OCI-LY3 (cell line): ENCODE results near the gene LIX1L.

Experiments used
- EZH2phosphoT487 ChIP-seq: fragments of 200-600 bp; shearing (Covaris generic); IDR thresholded peaks from 2 replicates; pipeline ENCODE4 v1.6.1; 2018; ENCODE audit warnings: antibody characterized with exemption, mixed run types, low read depth
- TF ChIP-seq, protein P1 (sequence below): fragments of 200-600, 300-600 bp; sonication (generic); IDR thresholded peaks from 2 replicates; pipeline ENCODE4 v1.5.1; 2014; ENCODE audit warnings: antibody characterized with exemption, low read length, low read depth

DNA sequence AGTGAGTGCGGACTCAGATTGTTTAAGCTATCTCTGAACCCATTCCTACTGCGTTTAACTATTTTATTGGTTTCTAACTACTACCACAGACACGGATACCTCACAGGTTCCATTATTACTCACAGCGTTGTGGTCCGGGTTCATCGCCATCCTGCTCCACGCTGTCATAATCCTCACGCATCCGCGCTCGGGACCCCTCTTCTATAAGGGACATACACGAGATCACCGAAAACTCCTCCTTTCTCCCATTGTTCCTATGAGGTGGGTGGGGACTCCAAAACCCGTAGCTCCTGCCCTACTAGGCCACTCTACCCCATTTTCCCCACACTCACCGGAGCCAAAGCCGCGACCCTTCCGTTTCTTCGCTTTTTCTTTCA, 31.1 kb downstream of the LIX1L start:
- TF ChIP-seq, protein P1, sequence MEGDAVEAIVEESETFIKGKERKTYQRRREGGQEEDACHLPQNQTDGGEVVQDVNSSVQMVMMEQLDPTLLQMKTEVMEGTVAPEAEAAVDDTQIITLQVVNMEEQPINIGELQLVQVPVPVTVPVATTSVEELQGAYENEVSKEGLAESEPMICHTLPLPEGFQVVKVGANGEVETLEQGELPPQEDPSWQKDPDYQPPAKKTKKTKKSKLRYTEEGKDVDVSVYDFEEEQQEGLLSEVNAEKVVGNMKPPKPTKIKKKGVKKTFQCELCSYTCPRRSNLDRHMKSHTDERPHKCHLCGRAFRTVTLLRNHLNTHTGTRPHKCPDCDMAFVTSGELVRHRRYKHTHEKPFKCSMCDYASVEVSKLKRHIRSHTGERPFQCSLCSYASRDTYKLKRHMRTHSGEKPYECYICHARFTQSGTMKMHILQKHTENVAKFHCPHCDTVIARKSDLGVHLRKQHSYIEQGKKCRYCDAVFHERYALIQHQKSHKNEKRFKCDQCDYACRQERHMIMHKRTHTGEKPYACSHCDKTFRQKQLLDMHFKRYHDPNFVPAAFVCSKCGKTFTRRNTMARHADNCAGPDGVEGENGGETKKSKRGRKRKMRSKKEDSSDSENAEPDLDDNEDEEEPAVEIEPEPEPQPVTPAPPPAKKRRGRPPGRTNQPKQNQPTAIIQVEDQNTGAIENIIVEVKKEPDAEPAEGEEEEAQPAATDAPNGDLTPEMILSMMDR, result no peak
- TF ChIP-seq EZH2phosphoT487, result no peak
